Esophagus muscularis mucosa (tissue), 4 donors: ENCODE results near the gene RAMP3. TPM values are rescaled to one million over a fixed set of nuclear protein-coding genes. Genes with fewer than 3 reads are reported as not detected.
"Not testable (repeated sequence)": the region's sequence is repeated elsewhere in the genome, so short reads cannot be mapped to it uniquely, and the experiment has no call there.

Experiments
- DNase-seq: peaks from one replicate; pipeline ENCODE4 v3.0.0-alpha.2; 2017; ENCODE audit errors: extremely low spot score
- H3K27ac ChIP-seq, 4 donors: fragments of 200-600 bp; sonication (generic); replicated peaks in 1 of 4; 1 replicate in 3 of 4; 2 replicates in 1 of 4; pipeline ENCODE4 v1.5.1; 2016 to 2019; ENCODE audit warnings: mild to moderate bottlenecking in 1 of 4
- H3K27me3 ChIP-seq, 4 donors: fragments of 200-600 bp; sonication (generic); one replicate each; pipeline versions ENCODE4 v1.5.1 to v1.6.0; 2016 to 2019
- H3K36me3 ChIP-seq, 4 donors: fragments of 200-600 bp; sonication (generic); one replicate each; pipeline ENCODE4 v1.5.1; 2016 to 2019
- H3K4me1 ChIP-seq, 4 donors: fragments of 200-600 bp; sonication (generic); one replicate each; pipeline ENCODE4 v1.5.1; 2016 to 2019
- H3K4me3 ChIP-seq, 4 donors: fragments of 200-600 bp; sonication (generic); 1 replicate in 2 of 4; 2 replicates in 2 of 4; pipeline ENCODE4 v1.5.1; 2016 to 2019; ENCODE audit warnings: mild to moderate bottlenecking in 4 of 4, moderate library complexity in 1 of 4
- H3K9me3 ChIP-seq, 4 donors: fragments of 200-600 bp; sonication (generic); 1 replicate in 3 of 4; 2 replicates in 1 of 4; pipeline ENCODE4 v1.5.1; 2016 to 2019
- CTCF ChIP-seq, 3 experiments: fragments of 200-600 bp in 2 of 3; fragments of 450-650 bp in 1 of 3; sonication (generic) in 2 of 3; IDR thresholded peaks; one replicate each; pipeline ENCODE4 v1.5.1; 2017 to 2019; ENCODE audit warnings: antibody characterized with exemption in 3 of 3, mild to moderate bottlenecking in 2 of 3, moderate library complexity in 1 of 3
- EP300 ChIP-seq: sonication (generic); formaldehyde crosslinking; IDR thresholded peaks from one replicate; pipeline ENCODE4 v1.6.1; 2017; ENCODE audit warnings: antibody characterized with exemption
- POLR2A ChIP-seq: fragments of 450-650 bp; IDR thresholded peaks from one replicate; pipeline ENCODE4 v1.6.1; 2017; ENCODE audit warnings: antibody characterized with exemption, moderate library complexity, mild to moderate bottlenecking, low read depth
- POLR2AphosphoS5 ChIP-seq, 2 donors: sonication (generic); formaldehyde crosslinking; IDR thresholded peaks; one replicate each; pipeline ENCODE4 v1.6.1; 2017; ENCODE audit warnings: antibody characterized with exemption in 2 of 2
- WGBS: methylation state at CpG from one replicate; pipeline ENCODE4 v1.1.5; 2018; 5-methylcytosine and 5-hydroxymethylcytosine counted together
- intact Hi-C: fragments of 100-400 bp; cut with DNase I; formaldehyde crosslinking; loops from one replicate; pipeline ENCODE4 v1.15.1; 2023
- total RNA-seq, 4 donors: library from RNA; depleted of rRNA; stranded (reverse); fragments of >200 nt; gene quantifications; one replicate each; pipeline versions ENCODE4 v1.1.0 to v1.2.1, GENCODE V29; 2016

RAMP3 gene
- total RNA-seq, 4 donors from 2014 or later = 30.7 to 112 (median 77.2) TPM

DNA sequence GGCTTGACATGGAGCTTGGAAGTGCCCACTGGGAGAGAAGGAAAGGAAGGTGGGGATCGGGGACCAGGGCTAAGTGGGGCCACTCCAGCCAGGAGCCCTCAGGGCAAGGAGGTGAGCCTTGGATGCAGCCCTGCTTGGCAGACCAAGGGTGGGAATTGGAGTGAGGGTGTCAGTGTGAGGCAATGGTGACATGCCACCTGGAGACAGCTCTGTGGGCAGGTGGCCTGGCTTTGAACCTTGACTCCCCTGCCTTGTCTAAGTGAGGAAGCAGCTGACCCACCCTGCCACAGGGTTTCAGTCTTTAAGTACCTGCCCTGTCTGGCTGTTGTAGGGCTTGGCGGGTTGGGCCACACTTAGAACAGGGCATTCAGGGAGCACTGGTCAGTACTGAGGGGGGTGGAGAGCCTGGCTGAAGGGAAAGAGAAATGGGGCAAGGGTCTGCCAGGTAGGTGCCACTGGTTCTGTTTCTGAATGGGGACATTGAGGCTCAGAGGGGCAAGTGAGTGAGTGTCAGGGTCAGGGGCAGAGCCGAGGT lies 4.8 kb downstream of the RAMP3 start:
- Histone ChIP-seq H3K9me3 (peaks cover 0 to 13% (median 4%) of the 10 kb centered on the region in 4 donors), H3K4me1 (peaks cover 3 to 8% (median 7%) of the 10 kb centered on the region in 4 donors), H3K4me3 (no peak overlapping the region), H3K27ac (no peak overlapping the region), H3K36me3 (peaks cover 0 to 18% (median 0%) of the 10 kb centered on the region in 4 donors), H3K27me3 (peaks cover 0 to 26% (median 5%) of the 10 kb centered on the region in 4 donors)
- DNase-seq = no peak
- TF ChIP-seq CTCF (IDR thresholded peaks at IDR 0.05) (no peak), EP300 (no peak), POLR2AphosphoS5 (IDR thresholded peaks at IDR 0.05) (no peak), POLR2A (no peak)
- WGBS = 80% methylated on average over 3 of the region's 3 CpGs
- intact Hi-C loops = loop anchor here (5.0 kb wide), 1 partner anchor 45 kb away; no protein-coding TSS in a partner anchor

- TF ChIP-seq POLR2AphosphoS5 (IDR thresholded peaks at IDR 0.05) = no peak
- TF ChIP-seq CTCF (IDR thresholded peaks at IDR 0.05) = no peak
- TF ChIP-seq POLR2A = no peak
- no peak for TF ChIP-seq EP300
- intact Hi-C loops = loop anchor here (5.0 kb wide), 1 partner anchor 44 kb away; no protein-coding TSS in a partner anchor
- Histone ChIP-seq H3K36me3 (peaks cover 0 to 18% (median 0%) of the 10 kb centered on the region in 4 donors), H3K4me1 (peaks cover 0 to 3% (median under 1%) of the 10 kb centered on the region in 4 donors), H3K27me3 (peaks cover 0 to 19% (median 0%) of the 10 kb centered on the region in 4 donors), H3K4me3 (no peak overlapping the region), H3K27ac (no peak overlapping the region), H3K9me3 (peaks cover 0 to 13% (median 4%) of the 10 kb centered on the region in 4 donors)
- WGBS = 80% methylated on average over 2 of the region's 2 CpGs
- no peak for DNase-seq
Measured at GRCh38 chr7:45162943-45163691, 5.5 kb downstream of the RAMP3 start.

- Histone ChIP-seq H3K36me3 (peaks cover 0 to 18% (median 0%) of the 10 kb centered on the region in 4 donors), H3K4me3 (no peak overlapping the region), H3K27ac (no peak overlapping the region), H3K4me1 (peaks cover 0 to 3% (median 0%) of the 10 kb centered on the region in 4 donors), H3K9me3 (peaks cover 0 to 13% (median 4%) of the 10 kb centered on the region in 4 donors), H3K27me3 (peaks cover 0 to 13% (median 0%) of the 10 kb centered on the region in 4 donors)
- 87% methylated on average over 4 of the region's 4 CpGs for WGBS
- no peak for DNase-seq
- TF ChIP-seq CTCF (IDR thresholded peaks at IDR 0.05) = no peak
- TF ChIP-seq POLR2A = no peak
- no peak for TF ChIP-seq POLR2AphosphoS5 (IDR thresholded peaks at IDR 0.05)
- intact Hi-C loops = loop anchor here (5.0 kb wide), 1 partner anchor 44 kb away; no protein-coding TSS in a partner anchor
Measured at GRCh38 chr7:45163692-45164052, 6.1 kb downstream of the RAMP3 start.

DNA sequence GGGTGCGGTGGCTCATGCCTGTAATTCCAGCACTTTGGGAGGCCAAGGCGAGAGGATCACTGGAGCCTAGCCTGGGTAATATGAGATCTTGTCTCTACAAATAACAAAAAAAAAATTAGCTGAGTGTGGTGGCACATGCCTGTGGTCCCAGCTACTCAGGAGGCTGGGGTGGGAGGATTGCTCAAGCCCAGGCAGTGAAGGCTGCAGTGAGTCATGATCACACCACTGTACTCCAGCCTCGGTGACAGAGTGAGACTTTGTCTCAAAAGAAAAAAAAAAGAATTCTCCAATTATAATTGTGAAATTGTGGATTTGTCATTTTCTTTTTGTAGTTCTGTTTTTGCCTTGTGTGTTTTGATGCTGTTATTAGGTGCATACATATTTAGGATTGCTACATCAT lies 6.7 kb downstream of the RAMP3 start:
- Histone ChIP-seq H3K36me3 (peaks cover 0 to 18% (median 0%) of the 10 kb centered on the region in 4 donors), H3K9me3 (peaks cover 0 to 13% (median 4%) of the 10 kb centered on the region in 4 donors)
- not testable (repeated sequence) for H3K27ac ChIP-seq, H3K4me1 ChIP-seq, H3K27me3 ChIP-seq, DNase-seq, H3K4me3 ChIP-seq
- intact Hi-C loops = loop anchor here (5.0 kb wide), 1 partner anchor 43 kb away; no protein-coding TSS in a partner anchor
- WGBS = 86% methylated on average over 3 of the region's 3 CpGs

- Histone ChIP-seq H3K27ac (no peak overlapping the region), H3K9me3 (peaks cover 0 to 13% (median 4%) of the 10 kb centered on the region in 4 donors), H3K27me3 (no peaks in the 10 kb centered on the region), H3K36me3 (peaks cover 0 to 18% (median 0%) of the 10 kb centered on the region in 4 donors), H3K4me1 (peaks cover 0 to 3% (median 0%) of the 10 kb centered on the region in 4 donors), H3K4me3 (no peak overlapping the region)
- intact Hi-C loops = no loop called here
- DNase-seq = no peak
- WGBS = 70% methylated on average over 3 of the region's 3 CpGs
- no peak for TF ChIP-seq POLR2A
Measured at GRCh38 chr7:45165857-45166256, 8.3 kb downstream of the RAMP3 start.
